Renal cortex interstitium (tissue), 11 donors: ENCODE results near the gene CACNA2D2. TPM values are rescaled to one million over a fixed set of nuclear protein-coding genes. Genes with fewer than 3 reads are reported as not detected.

ENCODE experiments used
- DNase-seq, 11 donors: peaks; one replicate each; pipeline ENCODE4 v3.0.0-alpha.2; 2013; ENCODE audit warnings: low read depth in 9 of 11, low spot score in 4 of 11; ENCODE audit errors: extremely low read depth in 1 of 11
- polyA plus RNA-seq, 3 donors: library from polyadenylated mRNA; unstranded; fragments of 120-200 nt; gene quantifications; one replicate each; pipeline ENCODE4 v1.2.1, GENCODE V29; 2013; ENCODE audit not compliant: insufficient read length in 3 of 3

CACNA2D2 gene
- polyA plus RNA-seq, 3 donors: 14.0 to 17.2 (median 14.6) TPM

DNA sequence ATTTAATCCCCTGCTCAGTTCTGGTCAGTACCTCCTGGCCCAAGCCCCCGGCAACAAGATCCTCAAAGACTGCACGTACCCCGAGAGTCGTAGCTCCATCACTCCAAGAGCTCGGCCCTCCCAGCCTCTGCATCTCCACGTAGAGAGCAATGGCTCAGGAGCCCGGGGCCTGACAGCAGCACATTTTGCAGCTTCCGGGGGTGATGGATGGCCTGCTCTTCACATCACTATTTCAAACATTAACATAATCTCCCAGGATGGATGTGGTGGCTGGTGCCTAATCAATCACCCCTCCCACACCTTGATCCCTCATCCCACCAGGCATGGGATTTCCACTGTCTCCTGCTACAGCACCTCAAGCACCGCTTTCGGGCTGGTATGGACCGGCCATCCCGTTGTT is 28.1 kb downstream of the CACNA2D2 start:
- no peak for DNase-seq

DNA sequence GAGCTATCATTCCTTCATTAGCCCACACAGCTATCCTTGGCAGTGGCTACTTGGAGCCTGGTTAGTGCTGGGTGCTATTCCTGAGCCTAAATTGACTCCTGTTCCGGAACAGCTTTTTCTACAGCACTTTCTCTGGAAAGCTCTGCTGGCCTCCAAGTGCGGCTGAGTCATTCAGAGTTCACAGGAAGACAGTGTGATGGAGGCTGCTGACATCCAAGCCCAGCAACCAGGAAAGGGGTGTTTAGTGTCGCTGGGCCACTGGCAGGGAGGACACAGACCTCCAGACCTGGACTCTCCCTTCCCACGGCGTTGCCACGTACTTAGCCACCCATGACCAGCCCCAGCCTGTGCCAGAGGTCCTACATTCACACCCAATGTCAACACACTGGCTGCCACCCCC is 28.7 kb downstream of the CACNA2D2 start:
- no peak for DNase-seq

DNA sequence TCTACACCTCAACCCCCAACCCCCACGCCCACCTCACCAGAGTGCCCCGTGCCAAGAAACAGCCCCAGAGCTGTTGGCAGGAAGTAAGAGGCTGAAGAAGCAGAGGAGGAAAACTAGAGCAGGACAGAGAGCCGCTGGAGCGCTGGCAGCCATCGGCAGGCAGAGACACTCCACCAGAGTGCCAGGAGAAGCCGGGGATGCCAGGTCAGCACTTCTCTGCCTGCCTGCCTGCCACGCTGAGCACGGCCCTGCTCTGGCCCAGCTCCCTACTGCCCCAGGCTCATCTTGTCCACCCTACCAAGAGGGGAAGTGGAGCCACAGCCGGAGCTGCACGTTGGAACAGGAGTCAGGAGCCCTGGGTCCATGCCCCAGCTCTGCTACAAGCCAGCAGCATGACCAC is 29.7 kb downstream of the CACNA2D2 start:
- no peak for DNase-seq

DNA sequence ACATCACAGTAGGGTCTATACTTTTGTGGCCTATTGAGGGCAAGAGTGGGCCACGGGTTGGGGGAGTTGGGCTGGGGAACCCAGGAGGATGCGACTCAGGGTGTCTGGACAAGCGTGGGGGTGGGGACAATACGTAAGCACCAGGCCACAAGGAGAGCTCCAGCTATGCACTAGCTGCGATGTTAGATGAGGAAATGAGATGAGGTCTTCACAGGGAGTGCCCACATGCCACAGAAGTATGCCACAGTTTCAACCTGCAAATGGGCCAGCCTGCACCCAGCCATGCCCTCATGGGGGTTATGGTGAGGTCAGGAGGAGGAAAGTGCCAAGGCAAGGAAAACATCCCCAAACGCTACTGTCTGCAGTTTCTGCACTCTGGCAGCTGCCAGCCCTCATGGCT is 30.5 kb downstream of the CACNA2D2 start:
- no peak for DNase-seq

DNA sequence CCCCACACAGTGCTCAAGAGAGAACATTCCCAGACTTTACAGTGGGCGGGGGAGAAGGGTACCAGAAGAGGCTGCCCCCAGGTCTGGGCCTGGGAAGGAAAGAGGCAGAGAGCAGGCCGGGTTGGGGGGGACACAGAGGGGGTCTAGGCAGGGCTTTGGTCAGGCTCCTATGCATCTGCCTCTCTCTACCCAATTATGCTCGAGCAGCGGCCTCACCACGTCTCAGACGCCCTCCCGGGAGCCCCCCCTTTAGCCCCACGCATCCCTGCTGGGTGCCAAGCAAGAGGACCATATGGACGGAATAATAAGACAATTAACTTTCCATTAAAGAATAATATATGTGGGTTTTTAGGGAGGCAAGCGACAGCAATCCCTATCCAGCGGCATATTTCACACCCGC is 32.8 kb downstream of the CACNA2D2 start:
- DNase-seq: no peak

DNA sequence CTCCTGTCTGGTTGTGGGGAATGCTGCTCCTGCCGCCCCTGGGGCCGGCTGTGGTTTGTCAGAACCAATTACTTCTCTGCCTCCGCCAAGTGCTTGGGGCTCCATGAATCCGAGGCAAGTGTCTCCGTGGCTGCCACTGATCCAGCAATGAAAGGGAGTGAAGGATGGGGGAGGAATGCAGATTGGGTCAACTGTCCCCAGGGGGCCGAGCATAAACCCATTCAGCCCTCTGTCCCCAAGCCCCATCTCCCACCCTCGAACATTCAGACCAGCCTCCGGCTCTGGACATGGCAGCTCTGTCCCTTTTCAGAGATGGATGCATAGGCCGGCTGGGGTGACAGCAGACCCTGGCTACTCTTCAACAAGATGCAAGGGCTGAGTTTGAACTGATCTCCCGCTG is 35.5 kb downstream of the CACNA2D2 start:
- DNase-seq: no peak

DNA sequence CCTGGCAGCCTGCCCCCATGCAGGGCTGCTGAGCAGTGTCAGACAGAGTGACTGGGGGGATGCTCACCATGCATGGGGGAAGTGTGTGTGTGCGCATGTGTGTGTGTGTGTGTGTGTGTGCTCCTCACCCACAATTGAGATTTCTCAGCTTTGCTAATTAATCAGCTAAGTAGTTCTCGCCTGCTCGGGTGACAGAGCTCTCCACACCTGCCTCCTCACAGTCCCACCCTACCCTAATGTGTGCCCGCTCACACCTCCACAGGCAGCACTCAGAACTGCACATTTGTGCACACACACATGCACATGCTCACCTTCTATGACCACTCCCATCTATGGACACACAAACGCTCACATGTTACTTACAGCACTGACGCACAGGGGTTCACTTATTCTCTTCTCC is 37.3 kb downstream of the CACNA2D2 start:
- no peak for DNase-seq

DNA sequence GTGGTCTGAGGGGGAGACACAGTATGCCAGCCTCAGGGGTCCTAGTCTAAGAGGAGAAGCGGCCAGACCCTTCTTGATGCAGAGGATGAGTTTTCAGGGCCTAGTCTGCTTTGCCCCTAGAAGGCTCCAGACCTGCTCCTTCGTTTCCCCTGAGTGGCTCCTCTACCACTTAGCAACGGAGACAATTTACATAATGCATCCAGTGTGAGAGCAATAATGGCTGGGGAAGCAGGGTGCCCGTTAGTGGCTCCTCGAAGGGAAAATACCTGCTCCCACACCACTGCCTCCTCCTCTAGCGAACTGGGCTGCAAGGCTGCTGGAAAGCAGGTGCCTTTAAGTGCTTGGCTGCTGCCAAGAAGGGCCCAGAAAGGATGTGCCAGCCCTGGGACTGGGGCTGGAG is 38.9 kb downstream of the CACNA2D2 start:
- no peak for DNase-seq

DNA sequence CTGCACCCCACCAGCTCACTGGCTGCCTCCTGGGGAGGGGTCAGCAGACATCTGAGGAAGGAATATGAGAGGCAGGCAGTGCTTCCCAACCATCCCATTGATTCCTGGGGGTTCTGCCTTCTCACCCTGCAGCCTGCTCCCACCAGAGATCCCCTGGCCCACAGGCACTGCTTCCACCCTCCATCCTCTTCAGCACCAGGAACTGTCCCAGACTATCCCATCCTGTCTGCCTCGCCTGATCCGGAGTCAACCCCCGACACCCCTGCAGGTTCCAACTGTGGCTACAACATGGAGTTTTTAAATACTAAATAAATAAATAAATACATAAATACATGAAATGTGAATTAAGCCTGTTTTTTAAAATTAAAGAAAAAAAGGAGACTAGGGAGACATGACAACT is 43.6 kb downstream of the CACNA2D2 start:
- no peak for DNase-seq

DNA sequence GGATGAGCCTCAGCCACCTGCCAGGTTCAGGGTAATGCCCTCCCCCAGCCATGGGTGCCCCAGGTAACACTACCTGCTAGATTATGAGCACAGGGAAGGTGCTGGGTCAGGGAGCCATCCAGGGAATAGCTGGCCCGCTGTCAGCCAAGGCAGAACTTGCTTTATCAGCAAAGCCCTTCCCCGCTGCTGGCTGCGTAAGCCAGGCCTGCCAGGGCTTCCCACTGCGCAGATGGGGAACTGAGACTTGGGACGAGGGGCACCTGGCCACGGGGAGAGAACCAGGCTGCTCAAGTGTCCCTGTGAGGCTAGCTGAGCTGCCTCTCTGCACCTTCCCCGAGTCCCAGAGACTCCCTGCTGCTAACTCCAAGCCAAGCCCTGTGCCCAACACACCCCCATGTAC is 45.4 kb downstream of the CACNA2D2 start:
- no peak for DNase-seq

DNA sequence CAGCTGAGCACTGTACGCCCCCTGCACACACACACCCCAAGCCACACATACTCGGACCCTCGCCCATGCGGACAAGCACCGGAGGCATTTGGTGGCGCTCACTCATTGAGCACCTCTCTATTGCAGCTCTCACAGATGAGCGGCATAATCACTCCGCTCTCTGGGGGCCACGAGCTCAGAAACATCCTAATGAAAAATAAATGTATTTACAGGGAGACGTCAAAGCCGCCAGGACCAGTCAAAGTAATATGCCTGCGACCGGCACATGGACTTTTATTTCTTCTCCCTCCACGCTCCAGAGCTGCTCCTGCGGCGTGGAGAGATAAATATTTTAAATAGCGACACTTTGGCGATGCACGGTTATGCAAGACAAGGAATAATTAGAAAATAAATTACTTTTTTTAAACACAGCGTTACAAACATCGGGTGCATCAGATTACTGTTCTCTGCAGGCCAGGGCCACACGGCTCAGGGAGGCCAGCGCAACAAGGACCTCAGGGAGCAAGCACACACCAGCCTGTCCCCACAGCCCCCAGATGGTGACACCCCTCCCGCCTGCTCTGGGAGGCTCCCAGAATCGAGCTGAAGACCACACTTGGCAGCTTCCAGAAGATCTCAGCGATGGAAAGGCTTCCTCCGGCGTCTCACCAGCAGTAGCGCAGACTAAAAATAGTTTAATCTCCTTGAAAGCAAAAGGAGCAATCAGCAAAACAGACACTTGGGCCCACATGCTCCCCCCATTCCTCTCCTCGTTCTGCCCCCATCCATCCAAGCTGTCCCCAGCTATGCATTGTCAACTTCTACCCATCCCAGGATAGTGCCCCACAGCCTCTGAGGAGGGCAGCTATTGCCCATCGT is 48.0 kb downstream of the CACNA2D2 start:
- DNase-seq: no peak

DNA sequence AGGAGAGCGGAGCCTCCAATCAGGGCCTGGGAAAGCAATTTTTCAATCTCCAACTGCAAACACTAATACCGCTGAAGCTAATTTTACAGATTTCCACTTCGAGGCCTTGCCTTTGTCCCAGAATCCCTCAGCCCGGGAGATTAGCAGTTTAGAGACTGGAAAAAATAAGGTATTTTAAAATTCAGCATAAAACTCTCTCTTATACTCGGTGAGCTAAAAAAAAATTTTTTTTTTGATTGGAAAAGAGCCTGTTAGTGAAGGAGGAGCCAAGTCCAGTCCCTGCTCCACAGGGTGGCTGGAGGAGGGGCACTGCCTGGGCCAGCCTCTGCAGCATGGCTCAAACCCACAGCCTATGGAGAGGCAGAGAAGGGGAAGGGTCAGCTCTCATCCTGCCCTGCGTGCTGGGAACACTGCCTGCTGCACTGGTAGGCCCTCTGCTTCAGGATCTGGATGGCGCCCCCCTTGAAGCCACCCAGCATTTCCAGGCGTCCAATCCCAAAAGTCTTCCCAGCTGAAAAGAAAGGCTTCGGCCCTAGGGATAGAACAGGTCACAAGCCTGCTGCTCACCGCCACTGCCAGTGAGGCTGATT is 48.9 kb downstream of the CACNA2D2 start:
- no peak for DNase-seq

DNA sequence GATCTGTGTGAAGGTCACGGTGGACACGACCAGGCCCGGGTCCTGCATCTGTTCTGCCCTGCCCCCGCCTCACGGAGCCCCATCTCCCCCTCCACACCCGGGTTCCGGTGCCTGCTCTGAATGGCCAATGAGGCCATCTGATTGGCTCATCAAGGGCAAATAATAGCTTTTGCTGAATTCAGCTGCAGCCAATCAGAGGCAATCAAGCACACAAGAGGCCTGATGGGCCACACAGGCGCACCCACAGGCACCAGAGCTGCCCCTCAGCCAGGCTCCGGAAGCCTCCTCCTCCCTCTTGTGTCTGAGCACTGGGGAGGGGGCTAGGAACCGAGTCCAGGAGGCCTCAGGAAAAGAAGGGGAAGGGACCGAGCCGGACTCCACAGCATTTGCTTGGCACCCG is 49.5 kb downstream of the CACNA2D2 start:
- no peak for DNase-seq

DNA sequence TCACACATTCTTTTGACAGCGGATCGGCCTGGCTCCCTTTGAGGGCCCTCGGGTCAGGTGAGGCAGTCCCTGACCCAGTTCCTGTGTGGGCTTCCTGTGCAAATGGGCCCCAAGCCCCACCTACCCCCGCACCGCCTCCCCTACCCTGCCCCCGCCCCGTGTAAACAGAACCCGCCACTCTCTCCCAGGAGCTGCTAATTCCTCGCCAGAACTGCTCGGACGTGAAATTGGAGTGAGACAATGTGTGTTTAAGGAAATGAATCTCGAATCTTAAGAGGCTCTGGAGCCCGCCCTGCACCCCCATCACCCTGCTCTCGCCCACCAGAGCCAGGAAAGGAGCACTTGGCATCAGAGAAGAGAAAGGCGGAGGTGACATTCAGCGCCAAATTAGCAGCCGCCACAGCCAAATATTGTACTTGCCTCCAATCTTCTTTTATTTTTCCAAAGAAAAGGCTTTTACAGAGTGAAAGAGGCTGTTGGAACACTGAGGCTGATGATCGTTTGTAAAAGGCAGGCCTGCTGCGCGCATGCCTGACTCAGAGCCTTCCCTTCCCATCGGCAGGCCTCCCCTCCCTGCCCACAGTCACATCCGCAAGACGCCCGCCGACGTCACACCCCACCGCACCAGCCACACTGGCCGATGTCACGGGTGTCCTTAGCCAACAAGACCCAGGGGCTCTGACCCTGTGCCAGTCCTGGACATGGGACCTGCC is 53.1 kb downstream of the CACNA2D2 start:
- DNase-seq: peak in 8 of 11 donors; percentile 26 to 57 (median 48)

DNA sequence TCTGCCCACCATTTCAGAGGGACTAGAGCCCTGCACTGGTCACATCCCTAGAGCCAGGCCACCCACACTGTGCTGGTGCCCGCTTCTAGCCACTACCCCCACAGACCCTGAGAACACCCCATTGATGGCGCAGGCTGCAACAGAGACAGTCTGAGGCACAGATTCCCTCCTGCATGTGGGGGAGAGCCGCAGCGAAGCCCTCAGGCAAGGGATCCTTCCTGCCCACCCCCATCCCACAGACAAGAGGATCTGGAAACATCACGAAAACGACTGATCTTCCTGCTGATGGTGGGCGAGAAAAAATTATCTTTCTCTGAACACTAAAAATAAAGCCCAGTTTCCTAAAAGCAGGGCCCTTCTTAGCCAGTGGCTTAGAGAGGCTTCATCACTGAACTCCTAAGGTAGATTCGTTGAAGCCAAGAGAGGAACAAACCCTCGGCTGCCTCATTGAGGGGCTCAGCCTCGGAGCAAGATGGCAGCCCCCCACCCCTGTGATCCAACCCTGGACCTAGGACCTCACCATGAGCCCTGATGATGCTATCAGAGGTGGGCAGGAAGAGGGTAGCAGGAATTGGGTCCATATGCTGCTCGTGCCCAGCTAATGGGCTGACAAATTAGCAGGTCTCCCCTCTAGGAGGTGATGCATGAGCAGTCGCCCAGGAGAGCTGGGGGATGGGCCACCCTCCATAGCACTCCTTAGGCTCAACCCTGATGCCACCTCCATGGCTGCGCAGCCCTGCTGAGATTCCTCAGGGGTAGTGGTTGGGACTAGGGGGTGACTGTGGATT is 54.5 kb downstream of the CACNA2D2 start:
- DNase-seq: no peak

DNA sequence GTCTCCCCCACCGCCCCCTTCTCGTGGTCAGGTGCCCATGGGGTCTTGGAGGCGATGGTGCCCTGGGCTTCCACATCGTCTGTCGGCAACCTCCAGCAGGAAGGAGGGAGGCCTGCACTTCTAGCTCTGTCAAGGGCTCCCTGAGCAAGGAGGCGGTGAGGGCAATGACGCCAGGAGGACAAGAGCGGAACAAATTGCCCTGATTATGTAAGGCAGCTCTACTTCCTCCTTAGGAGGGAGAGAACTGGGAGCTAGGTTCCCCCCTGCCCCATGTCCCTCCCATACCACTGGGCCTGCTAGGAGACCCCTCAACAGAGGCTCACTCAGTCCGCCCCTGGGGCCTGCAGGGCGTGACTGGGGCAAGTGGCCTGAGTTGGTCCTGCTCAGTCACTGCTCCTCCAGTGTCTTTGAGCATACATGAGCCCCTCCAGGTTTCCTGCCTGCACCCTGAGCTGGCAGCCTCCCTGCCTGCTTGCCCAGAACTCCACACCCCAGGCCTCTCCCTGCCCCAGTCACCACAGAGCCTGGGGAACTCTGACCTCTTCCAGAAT is 56.1 kb downstream of the CACNA2D2 start:
- DNase-seq: no peak

DNA sequence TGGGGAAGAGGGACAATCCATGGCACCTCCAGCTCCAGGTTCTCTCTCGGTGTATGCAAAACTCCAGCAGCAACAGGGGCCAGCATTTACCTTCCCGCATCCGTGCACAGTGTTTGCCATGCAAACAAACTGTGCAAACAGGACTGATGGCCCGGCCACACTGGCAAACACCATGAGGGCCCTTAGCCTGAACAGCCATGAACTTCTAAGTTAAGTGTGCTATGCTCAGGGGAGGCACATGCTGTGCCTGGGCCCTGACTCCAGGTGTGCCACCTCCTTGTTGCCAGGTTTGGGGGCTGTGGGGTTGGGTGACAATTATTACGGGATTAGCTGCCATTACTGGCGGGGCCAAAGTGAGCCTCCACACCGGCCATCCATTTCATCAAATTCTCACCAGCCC is 57.5 kb downstream of the CACNA2D2 start:
- no peak for DNase-seq

DNA sequence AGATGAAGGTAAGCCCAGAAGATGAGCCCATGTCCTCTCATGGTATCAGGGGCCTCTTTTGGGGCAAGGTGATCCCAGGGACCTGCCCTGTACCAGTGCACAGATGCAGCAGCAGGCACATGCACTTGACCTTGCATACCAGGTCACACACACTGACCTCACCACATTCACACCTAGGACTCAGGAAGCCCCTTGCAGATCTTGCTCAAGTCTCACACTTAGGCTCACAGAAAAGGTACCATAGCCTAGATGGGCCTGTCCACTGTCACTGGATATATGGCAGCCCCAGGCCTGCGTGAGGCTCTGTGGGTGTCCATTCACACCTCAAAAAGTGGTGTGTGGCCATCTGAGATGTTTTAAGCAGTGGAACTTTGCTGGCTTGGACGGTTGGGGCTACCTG is 58.7 kb downstream of the CACNA2D2 start:
- DNase-seq: no peak

DNA sequence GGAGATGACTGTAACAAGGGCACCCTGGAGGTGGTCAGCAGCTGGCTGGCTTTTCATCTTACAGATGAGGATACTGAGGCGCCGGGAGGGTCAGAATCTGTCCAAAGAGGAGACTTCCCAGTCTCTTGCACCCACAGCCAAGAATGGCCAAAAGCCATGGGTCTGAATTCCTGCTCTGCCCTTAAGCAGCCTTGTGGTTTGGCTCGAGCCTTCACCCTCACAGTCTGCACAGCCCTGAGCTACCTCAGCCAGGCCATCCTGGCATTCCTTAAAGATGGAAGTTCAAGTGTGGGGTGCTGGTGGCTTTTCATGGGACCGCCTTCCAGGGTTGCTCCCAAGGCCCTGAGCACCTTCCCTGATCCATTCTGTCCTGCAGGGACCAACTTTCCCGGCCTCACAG is 59.2 kb downstream of the CACNA2D2 start:
- no peak for DNase-seq
